ENCODE data around the gene ALKBH5.

DNA sequence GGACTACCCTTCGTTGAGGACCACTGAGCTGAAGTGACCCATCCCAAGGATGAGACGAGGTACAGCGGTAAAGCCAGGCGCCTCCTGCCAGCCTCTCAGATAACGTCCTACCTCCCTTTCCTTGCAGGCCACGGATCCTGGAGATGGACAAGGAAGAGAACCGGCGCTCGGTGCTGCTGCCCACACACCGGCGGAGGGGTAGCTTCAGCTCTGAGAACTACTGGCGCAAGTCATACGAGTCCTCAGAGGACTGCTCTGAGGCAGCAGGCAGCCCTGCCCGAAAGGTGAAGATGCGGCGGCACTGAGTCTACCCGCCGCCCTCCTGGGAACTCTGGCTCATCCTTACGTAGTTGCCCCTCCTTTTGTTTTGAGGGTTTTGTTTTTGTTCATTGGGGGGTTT, 24.5 kb downstream of the ALKBH5 start:
- TF ChIP-seq, protein P1, sequence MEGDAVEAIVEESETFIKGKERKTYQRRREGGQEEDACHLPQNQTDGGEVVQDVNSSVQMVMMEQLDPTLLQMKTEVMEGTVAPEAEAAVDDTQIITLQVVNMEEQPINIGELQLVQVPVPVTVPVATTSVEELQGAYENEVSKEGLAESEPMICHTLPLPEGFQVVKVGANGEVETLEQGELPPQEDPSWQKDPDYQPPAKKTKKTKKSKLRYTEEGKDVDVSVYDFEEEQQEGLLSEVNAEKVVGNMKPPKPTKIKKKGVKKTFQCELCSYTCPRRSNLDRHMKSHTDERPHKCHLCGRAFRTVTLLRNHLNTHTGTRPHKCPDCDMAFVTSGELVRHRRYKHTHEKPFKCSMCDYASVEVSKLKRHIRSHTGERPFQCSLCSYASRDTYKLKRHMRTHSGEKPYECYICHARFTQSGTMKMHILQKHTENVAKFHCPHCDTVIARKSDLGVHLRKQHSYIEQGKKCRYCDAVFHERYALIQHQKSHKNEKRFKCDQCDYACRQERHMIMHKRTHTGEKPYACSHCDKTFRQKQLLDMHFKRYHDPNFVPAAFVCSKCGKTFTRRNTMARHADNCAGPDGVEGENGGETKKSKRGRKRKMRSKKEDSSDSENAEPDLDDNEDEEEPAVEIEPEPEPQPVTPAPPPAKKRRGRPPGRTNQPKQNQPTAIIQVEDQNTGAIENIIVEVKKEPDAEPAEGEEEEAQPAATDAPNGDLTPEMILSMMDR (IDR thresholded peaks at IDR 0.05) = no peak
- TF ChIP-seq POLR2A (IDR thresholded peaks at IDR 0.05) = no peak
- no peak for TF ChIP-seq EP300 (IDR thresholded peaks at IDR 0.05)

Measured in tibial nerve (tissue), 4 donors.